Measurements from ENCODE around the gene THSD7A.
A peak's percentile ranks its signal among the peaks of the same experiment; 100 is the strongest.

THSD7A gene, protein sequence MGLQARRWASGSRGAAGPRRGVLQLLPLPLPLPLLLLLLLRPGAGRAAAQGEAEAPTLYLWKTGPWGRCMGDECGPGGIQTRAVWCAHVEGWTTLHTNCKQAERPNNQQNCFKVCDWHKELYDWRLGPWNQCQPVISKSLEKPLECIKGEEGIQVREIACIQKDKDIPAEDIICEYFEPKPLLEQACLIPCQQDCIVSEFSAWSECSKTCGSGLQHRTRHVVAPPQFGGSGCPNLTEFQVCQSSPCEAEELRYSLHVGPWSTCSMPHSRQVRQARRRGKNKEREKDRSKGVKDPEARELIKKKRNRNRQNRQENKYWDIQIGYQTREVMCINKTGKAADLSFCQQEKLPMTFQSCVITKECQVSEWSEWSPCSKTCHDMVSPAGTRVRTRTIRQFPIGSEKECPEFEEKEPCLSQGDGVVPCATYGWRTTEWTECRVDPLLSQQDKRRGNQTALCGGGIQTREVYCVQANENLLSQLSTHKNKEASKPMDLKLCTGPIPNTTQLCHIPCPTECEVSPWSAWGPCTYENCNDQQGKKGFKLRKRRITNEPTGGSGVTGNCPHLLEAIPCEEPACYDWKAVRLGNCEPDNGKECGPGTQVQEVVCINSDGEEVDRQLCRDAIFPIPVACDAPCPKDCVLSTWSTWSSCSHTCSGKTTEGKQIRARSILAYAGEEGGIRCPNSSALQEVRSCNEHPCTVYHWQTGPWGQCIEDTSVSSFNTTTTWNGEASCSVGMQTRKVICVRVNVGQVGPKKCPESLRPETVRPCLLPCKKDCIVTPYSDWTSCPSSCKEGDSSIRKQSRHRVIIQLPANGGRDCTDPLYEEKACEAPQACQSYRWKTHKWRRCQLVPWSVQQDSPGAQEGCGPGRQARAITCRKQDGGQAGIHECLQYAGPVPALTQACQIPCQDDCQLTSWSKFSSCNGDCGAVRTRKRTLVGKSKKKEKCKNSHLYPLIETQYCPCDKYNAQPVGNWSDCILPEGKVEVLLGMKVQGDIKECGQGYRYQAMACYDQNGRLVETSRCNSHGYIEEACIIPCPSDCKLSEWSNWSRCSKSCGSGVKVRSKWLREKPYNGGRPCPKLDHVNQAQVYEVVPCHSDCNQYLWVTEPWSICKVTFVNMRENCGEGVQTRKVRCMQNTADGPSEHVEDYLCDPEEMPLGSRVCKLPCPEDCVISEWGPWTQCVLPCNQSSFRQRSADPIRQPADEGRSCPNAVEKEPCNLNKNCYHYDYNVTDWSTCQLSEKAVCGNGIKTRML (N-terminal part only)

DNA sequence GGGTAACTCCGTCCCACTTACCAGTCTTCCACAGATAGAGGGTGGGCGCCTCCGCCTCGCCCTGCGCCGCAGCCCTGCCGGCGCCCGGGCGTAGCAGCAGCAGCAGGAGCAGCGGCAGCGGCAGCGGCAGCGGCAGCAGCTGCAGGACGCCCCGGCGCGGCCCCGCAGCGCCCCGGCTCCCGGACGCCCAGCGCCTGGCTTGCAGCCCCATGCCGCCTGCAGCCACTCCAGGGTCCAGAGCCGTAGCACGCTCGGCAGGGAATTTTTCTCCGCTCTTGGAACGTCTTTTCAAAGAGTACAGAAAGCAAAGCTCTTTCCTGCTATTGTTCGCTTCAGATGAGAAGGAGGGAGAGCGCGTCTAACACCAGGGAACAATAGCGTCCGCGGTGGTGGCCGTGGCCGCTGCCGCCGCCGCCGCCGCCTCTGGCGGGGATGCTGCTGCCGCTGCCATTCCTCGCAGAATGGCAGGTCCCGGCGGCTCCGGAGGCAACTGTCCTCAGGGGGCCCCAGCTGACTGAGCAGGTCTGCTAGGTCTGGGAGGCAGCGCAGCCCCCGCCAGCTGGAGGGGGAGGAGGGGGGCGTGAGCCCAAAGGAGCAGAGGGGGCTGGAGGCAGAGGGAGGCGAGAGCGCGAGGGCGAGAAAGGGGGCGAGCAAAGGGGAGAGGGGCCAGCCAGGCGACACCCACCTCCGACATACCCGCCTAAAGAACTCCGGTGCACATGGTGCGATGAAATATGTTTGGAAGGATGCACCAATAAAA is at the start of gene THSD7A:
Gene THSD7A (minus strand): TSS at position 463 of the 760 bp plus-strand sequence. CDS start 252 bp downstream, at position 211.
- peaks cover 29% of the 10 kb centered on the region for H3K4me1 ChIP-seq (ENCODE audit: insufficient read depth, low read length)
- H2AFZ ChIP-seq (ENCODE audit: low read depth, low read length), result peak within 1 kb of the TSS; percentile 88
- H3K36me3 ChIP-seq (ENCODE audit: insufficient read depth, low read length), result no peaks in the 10 kb centered on the region
- H3K27me3 ChIP-seq (ENCODE audit: insufficient read depth, low read length), result no peaks in the 10 kb centered on the region
- no peaks in the 10 kb centered on the region for H3K9me3 ChIP-seq (ENCODE audit: low read length)
- H3K4me3 ChIP-seq (ENCODE audit: low read length), result peak within 1 kb of the TSS; percentile 68

DNA sequence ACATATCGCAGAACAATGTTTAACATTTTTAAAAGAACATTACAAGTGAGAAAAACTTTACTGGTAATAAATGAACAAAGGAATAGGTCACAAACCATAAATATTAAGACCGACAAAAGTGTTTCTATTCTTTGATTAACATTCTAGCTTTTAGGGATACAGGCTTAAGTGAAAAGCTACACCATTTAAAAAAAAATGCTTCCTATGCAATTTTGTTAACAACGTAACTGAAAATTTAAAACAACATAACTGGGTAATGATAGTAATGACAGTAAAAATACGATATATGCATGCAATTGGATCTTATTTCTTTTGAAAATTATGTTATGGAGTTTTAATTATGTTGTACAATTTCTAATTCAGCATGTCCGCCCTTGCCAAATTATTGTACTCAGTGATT is 49.7 kb upstream of the THSD7A start:
- H3K27me3 ChIP-seq (ENCODE audit: insufficient read depth, low read length), result no peaks in the 10 kb centered on the region
- no peaks in the 10 kb centered on the region for H3K36me3 ChIP-seq (ENCODE audit: insufficient read depth, low read length)
- no peak overlapping the region for H2AFZ ChIP-seq (ENCODE audit: low read depth, low read length)
- H3K9me3 ChIP-seq (ENCODE audit: low read length), result no peaks in the 10 kb centered on the region
- no peak overlapping the region for H3K4me3 ChIP-seq (ENCODE audit: low read length)
- no peaks in the 10 kb centered on the region for H3K4me1 ChIP-seq (ENCODE audit: insufficient read depth, low read length)

DNA sequence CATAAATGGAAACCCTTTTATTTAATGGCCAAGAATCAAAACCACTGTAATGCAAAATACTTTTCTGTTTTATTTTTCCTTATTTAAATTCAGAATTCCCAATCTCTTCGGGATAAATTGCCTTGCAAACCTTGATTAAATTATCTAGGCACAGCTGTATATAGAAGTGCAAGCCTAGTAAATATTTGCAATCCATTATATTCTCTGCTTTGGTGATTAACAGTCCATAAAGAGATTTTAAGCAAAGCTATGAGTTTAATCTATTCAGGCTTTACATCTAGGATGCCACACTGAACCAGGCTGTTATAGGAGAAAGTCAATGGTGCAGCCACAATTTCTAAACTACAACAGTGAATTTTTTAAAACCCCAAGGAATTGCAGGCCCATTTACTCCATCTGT is 43.6 kb upstream of the THSD7A start:
- no peaks in the 10 kb centered on the region for H3K27me3 ChIP-seq (ENCODE audit: insufficient read depth, low read length)
- no peaks in the 10 kb centered on the region for H3K36me3 ChIP-seq (ENCODE audit: insufficient read depth, low read length)
- no peak overlapping the region for H3K4me3 ChIP-seq (ENCODE audit: low read length)
- H2AFZ ChIP-seq (ENCODE audit: low read depth, low read length), result no peak overlapping the region
- H3K9me3 ChIP-seq (ENCODE audit: low read length), result no peaks in the 10 kb centered on the region
- H3K4me1 ChIP-seq (ENCODE audit: insufficient read depth, low read length), result no peaks in the 10 kb centered on the region

DNA sequence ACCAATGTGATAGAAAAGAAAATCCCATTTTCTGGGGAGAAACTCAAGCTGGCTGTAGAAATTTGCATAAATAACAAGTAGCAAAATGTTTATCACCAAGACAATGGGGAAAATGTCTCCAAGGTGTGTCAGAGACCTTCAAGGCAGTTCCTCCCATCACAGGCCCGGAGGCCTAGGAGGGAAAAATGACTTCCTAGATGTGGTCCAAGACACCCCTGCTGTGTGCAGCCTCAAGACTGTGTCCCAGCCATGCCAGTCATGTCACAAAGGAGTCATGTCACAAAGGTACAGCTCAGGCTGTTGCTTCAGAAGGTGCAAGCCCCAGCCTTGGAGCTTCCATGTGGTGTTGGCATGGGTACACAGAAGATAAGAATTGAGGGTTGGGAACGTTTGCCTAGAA is 33.7 kb upstream of the THSD7A start:
- H2AFZ ChIP-seq (ENCODE audit: low read depth, low read length), result no peak overlapping the region
- H3K9me3 ChIP-seq (ENCODE audit: low read length), result peaks cover 3% of the 10 kb centered on the region
- H3K4me3 ChIP-seq (ENCODE audit: low read length), result no peak overlapping the region
- no peaks in the 10 kb centered on the region for H3K36me3 ChIP-seq (ENCODE audit: insufficient read depth, low read length)
- H3K4me1 ChIP-seq (ENCODE audit: insufficient read depth, low read length), result no peaks in the 10 kb centered on the region
- H3K27me3 ChIP-seq (ENCODE audit: insufficient read depth, low read length), result no peaks in the 10 kb centered on the region

DNA sequence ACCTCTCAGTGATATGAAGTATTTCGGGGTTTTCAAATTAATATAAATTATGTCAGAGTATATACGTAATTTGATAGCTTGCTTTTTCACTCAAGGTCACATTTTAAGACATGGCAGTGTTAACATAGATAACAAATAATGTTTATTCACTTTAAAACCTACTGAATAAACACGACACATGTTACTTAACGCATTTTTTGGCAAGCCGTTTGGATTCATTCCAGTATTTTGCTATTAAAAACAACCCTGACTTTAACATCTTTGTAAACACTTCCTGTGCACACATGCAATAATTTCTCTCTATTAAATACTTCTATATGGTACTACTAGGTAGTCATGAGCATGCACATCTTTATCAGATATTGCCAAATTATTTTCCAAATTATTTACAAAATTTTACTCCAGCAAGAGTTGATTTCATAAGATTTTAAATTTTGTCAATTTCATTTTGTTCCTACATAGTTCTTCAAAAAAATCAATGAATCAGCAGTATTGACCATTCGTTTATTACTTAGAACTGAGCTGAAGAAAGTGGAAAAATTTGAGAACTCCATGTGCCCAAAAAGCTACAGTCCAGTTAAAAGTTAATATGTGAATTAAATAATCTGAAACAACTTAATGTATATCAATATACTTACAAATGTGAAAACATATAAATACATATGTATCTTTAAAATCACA is 26.8 kb upstream of the THSD7A start:
- no peak overlapping the region for H2AFZ ChIP-seq (ENCODE audit: low read depth, low read length)
- H3K36me3 ChIP-seq (ENCODE audit: insufficient read depth, low read length), result no peaks in the 10 kb centered on the region
- no peaks in the 10 kb centered on the region for H3K27me3 ChIP-seq (ENCODE audit: insufficient read depth, low read length)
- H3K4me1 ChIP-seq (ENCODE audit: insufficient read depth, low read length), result no peaks in the 10 kb centered on the region
- H3K9me3 ChIP-seq (ENCODE audit: low read length), result no peaks in the 10 kb centered on the region
- no peak overlapping the region for H3K4me3 ChIP-seq (ENCODE audit: low read length)

DNA sequence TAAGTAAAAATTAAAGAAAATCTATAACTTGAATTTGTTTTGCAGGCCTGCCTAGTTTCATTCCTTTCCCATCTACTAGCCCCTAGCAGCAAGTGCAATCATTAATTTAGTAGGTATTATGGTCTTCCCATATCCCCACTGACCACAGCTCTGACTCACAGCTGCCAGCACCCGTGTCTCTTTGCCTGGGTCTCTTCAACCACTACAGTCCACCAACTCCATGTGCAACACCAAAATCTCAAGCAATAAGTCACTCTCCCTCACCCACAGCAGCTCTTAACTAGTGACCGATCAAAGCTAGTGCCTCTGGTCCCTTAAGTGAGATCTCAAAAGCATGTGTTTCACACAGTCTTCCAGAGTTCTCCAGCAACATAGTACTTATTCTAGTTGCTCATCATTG is 26.0 kb upstream of the THSD7A start:
- Histone ChIP-seq H3K36me3 (ENCODE audit: insufficient read depth, low read length) (no peaks in the 10 kb centered on the region), H3K27me3 (ENCODE audit: insufficient read depth, low read length) (no peaks in the 10 kb centered on the region), H2AFZ (ENCODE audit: low read depth, low read length) (no peak overlapping the region), H3K4me1 (ENCODE audit: insufficient read depth, low read length) (no peaks in the 10 kb centered on the region), H3K4me3 (ENCODE audit: low read length) (no peak overlapping the region), H3K9me3 (ENCODE audit: low read length) (no peaks in the 10 kb centered on the region)

DNA sequence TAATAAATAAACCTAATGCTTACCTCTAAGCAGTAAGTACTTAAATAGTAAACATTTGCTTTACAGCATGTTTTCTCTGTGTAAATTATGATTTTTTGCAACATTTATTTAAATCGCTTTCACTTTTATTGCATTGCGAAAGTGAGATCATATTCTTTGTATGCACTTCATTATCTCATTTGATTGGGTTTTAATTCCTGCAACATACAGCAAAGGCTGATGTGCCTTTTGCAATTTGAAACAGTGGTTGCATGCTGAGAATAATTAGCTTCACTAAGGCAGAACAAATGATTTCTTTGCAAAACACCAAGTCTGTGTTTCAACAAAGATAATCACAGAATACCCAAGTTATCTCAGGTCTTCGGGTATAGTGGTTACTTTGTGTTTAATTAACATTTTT is 16.3 kb upstream of the THSD7A start:
- Histone ChIP-seq H3K27me3 (ENCODE audit: insufficient read depth, low read length) (no peaks in the 10 kb centered on the region), H3K9me3 (ENCODE audit: low read length) (no peaks in the 10 kb centered on the region), H3K4me1 (ENCODE audit: insufficient read depth, low read length) (peaks cover 16% of the 10 kb centered on the region), H3K36me3 (ENCODE audit: insufficient read depth, low read length) (no peaks in the 10 kb centered on the region), H2AFZ (ENCODE audit: low read depth, low read length) (no peak overlapping the region), H3K4me3 (ENCODE audit: low read length) (no peak overlapping the region)

DNA sequence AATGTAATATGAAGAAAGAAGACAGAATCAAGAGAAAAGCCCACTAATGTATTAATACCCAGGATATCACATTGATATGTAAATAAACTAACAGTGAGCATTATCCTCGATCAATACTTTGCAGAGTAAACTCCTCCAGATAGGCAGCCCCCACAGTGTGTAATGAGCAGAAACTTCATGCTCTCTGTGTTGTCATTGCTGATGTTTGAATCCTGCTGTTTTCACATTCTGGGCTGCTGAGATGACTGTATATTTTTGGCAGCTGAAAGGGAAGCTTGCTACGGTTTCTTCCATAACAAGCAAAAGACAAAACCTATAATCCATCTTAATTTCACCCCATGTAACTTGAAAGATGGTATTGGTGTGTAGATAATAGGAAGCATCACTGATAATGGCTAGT is 15.3 kb upstream of the THSD7A start:
- H3K4me3 ChIP-seq (ENCODE audit: low read length), result no peak overlapping the region
- H3K27me3 ChIP-seq (ENCODE audit: insufficient read depth, low read length), result no peaks in the 10 kb centered on the region
- H3K9me3 ChIP-seq (ENCODE audit: low read length), result no peaks in the 10 kb centered on the region
- H2AFZ ChIP-seq (ENCODE audit: low read depth, low read length), result no peak overlapping the region
- no peaks in the 10 kb centered on the region for H3K36me3 ChIP-seq (ENCODE audit: insufficient read depth, low read length)
- H3K4me1 ChIP-seq (ENCODE audit: insufficient read depth, low read length), result peaks cover 16% of the 10 kb centered on the region

DNA sequence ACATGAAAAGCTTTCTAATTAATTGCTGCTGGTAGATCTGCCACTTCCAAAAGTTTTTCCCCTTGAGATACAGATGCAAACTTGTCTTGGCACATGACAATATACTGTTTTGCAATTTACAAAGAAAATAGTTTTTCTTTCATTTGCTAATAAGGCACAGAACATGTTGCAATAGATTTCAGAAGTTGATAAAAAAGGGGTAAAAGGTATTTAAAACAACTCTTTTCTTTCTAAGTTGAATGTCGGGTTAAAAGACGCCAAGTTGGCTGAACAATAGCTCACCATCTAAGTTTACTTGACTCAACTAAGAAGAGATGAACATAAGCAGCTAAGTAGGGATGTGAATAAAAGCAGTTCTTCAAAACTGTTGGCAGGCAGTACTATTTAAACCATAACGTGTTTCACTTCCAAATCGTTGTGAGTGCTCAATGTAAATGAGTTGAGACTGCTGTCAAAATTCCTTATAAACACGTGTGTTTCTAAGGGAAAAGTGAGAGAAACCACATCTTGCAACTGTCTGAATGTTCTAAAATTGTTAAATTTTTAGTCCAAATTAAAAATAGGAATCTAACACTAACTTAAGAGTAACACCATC is 14.5 kb upstream of the THSD7A start:
- no peak overlapping the region for H3K4me3 ChIP-seq (ENCODE audit: low read length)
- no peaks in the 10 kb centered on the region for H3K27me3 ChIP-seq (ENCODE audit: insufficient read depth, low read length)
- H3K4me1 ChIP-seq (ENCODE audit: insufficient read depth, low read length), result peaks cover 16% of the 10 kb centered on the region
- H3K36me3 ChIP-seq (ENCODE audit: insufficient read depth, low read length), result no peaks in the 10 kb centered on the region
- no peak overlapping the region for H2AFZ ChIP-seq (ENCODE audit: low read depth, low read length)
- no peaks in the 10 kb centered on the region for H3K9me3 ChIP-seq (ENCODE audit: low read length)

DNA sequence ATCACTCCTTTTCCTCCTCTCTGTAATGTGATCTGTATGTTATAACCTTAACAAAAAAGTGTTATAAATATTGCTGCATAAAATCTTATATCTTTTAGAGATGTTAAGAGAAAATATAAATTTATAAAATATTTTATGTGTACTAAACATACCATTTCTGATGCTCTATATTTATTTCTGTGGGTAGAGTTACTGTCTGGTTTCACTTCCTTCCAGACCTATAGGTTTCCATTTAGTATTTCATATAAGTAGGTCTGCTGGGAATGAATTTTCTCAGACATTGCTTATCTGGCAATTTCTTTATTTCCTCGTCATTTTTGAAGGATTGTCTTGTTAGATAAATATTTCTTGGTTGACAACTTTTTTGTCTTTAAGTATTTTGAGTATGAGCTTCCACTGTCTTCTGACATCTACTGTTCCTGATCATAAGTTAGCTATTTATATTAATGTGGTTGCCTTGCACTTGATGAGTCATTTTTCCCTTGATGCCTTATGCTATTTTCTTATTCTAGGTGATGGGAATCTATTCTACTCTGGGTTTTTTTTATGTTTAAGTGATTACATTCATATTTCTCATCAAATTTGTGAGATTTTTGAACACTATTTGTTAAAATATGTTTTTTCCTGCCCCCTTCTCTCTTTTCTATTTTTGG is 11.2 kb upstream of the THSD7A start:
- no peak overlapping the region for H2AFZ ChIP-seq (ENCODE audit: low read depth, low read length)
- H3K4me1 ChIP-seq (ENCODE audit: insufficient read depth, low read length), result peaks cover 14% of the 10 kb centered on the region
- H3K36me3 ChIP-seq (ENCODE audit: insufficient read depth, low read length), result no peaks in the 10 kb centered on the region
- H3K9me3 ChIP-seq (ENCODE audit: low read length), result no peaks in the 10 kb centered on the region
- no peak overlapping the region for H3K4me3 ChIP-seq (ENCODE audit: low read length)
- H3K27me3 ChIP-seq (ENCODE audit: insufficient read depth, low read length), result no peaks in the 10 kb centered on the region

DNA sequence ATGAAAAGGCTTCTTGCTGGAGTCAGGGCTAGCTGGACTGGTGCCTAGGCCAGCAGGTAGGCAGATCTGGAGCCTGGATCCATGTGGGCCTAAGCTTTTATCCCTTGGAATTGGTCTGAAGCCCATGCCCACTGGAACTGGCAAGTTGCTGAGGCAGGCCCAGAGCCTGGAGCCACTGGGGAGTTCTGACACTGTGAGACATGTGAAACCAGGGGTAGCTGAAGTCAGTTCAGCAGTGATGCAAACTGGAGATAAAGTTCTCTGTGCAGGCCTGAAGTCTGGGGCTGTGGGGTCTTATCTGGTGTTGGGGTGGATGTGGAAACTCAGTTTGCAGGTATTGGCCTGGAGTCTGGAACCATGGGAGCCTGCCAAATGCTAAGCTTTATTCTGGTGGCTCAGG is 9.7 kb upstream of the THSD7A start:
- no peaks in the 10 kb centered on the region for H3K27me3 ChIP-seq (ENCODE audit: insufficient read depth, low read length)
- no peak overlapping the region for H2AFZ ChIP-seq (ENCODE audit: low read depth, low read length)
- no peaks in the 10 kb centered on the region for H3K9me3 ChIP-seq (ENCODE audit: low read length)
- no peaks in the 10 kb centered on the region for H3K36me3 ChIP-seq (ENCODE audit: insufficient read depth, low read length)
- peaks cover 6% of the 10 kb centered on the region for H3K4me1 ChIP-seq (ENCODE audit: insufficient read depth, low read length)
- no peak overlapping the region for H3K4me3 ChIP-seq (ENCODE audit: low read length)

Data from neuron (in vitro differentiated cells).